ENCODE measurements around the gene DEDD. TPM values are rescaled to one million over a fixed set of nuclear protein-coding genes. Genes with fewer than 3 reads are reported as not detected.

Gene DEDD
- polyA plus RNA-seq, 1 of the 3 experiments (the other 2 are of a cell fraction) = 45.0 TPM

DNA sequence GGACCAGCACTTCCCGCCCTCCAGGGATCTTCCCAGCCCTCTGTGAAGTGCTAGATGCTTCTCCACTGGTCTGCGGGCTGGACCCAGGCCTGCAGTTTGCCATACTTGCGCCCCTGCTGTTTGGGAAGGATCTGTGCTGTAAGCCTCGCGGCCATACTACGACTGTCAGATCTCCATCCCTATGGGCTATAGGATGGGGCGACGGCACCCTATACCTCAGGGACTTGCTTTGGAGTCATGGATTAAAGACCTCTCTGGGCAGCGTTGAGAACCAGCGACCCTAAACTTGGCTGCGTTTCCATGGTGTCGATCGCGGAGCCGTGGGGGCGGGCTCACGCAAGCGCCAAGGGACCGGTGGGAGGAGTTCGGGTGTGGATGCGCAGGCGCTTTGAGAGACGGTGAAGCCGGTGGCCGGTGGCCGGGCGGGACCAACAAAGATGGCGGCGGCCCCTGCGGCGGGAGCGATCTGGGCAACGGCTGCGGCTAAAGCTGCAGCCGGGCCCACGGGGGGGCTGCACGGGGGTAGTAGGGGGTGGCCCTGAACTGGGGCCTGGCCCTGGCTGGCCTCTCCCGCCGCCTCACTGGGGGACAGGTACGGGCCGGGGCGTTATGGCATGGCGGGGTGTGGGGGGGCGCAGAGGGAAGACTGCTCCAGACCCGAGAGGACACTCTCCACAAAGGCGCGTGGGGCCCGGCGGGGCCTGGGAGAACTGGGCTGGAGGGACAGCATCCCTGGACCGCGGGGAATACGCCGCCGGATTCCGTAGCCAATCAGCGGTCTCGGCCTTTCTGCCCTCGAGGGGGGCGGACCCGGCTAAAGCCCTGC is 26.8 kb upstream of the DEDD start, which contains the start of gene USP21 (continued):
- TF ChIP-seq, protein P1, sequence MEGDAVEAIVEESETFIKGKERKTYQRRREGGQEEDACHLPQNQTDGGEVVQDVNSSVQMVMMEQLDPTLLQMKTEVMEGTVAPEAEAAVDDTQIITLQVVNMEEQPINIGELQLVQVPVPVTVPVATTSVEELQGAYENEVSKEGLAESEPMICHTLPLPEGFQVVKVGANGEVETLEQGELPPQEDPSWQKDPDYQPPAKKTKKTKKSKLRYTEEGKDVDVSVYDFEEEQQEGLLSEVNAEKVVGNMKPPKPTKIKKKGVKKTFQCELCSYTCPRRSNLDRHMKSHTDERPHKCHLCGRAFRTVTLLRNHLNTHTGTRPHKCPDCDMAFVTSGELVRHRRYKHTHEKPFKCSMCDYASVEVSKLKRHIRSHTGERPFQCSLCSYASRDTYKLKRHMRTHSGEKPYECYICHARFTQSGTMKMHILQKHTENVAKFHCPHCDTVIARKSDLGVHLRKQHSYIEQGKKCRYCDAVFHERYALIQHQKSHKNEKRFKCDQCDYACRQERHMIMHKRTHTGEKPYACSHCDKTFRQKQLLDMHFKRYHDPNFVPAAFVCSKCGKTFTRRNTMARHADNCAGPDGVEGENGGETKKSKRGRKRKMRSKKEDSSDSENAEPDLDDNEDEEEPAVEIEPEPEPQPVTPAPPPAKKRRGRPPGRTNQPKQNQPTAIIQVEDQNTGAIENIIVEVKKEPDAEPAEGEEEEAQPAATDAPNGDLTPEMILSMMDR (IDR thresholded peaks at IDR 0.05) = peak; percentile 39
- TF ChIP-seq EP300 (IDR thresholded peaks at IDR 0.05; ENCODE audit: borderline replicate concordance in 1 of 2, low read depth in 1 of 2, low read length in 1 of 2) (no peak), MXI1 (IDR thresholded peaks at IDR 0.05; ENCODE audit: low read depth, low read length) (no peak), NRF1 (IDR thresholded peaks at IDR 0.05; ENCODE audit: low read depth, low read length) (peak; percentile 99), GABPA (IDR thresholded peaks at IDR 0.05; ENCODE audit: low read depth) (no peak), POLR2AphosphoS5 (IDR thresholded peaks at IDR 0.05; ENCODE audit: low read depth, low read length) (peak; percentile 89)

DNA sequence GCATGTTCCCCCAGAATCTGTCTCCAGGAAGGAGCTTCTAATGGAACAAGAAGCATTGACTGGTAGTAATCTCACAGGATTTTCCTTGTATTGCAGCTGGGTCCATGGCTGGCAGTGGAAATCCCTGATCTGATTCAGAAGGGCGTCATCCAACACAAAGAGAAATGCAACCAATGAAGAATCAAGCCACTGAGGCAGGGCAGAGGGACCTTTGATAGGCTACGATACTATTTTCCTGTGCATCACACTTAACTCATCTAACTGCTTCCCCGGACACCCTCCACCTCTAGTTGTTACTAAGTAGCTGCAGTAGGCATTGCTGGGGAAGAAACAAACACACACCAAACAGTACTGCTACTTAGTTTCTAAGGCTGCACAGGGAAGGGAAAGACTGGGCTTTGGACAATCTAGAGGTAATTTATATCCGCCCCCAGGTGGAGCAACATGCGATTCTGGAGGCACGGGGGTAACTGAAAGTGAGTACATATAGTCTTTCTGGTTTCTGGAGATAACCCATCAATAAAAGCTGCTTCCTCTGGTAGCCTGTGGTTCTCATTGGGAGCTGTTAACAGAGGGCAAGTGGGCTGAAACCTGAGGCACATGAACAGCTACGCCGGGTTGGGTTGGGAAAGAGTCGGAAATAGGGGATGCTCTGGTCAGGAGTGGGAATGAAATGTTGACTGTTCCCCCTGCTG is 26.0 kb upstream of the DEDD start:
- H3K27me3 ChIP-seq (ENCODE audit: insufficient read depth) = no peaks in the 10 kb centered on the region
- H3K4me3 ChIP-seq (ENCODE audit: low read depth in 2 of 2, low read length in 1 of 2) = peak overlapping the region; percentile 89 to 92
- peaks cover 8% of the 10 kb centered on the region for H3F3A ChIP-seq (replicated peaks; ENCODE audit: insufficient read depth)
- 68% methylated on average over 9 of the region's 9 CpGs for WGBS (ENCODE audit: low lambda C conversion rate)
- H3K4me1 ChIP-seq (ENCODE audit: control insufficient read depth in 1 of 2, insufficient read depth in 2 of 2, low read depth in 1 of 2, low read length in 1 of 2) = peaks cover 0 to 31% of the 10 kb centered on the region in 2 experiments; a peak in 3 of 4 replicates
- H3K9ac ChIP-seq = peak overlapping the region; percentile 90
- no peaks in the 10 kb centered on the region for H3K9me3 ChIP-seq
- peaks cover 4 to 47% of the 10 kb centered on the region in 2 experiments for H3K36me3 ChIP-seq (replicated peaks in 1 of 2; ENCODE audit: control insufficient read depth in 1 of 2, insufficient read depth in 2 of 2, low read length in 1 of 2)
- no peaks in the 10 kb centered on the region for H4K20me1 ChIP-seq (ENCODE audit: insufficient read depth)
- H2AFZ ChIP-seq (ENCODE audit: low read depth) = peak overlapping the region; percentile 84
- peak overlapping the region; percentile 77 to 85 for H3K27ac ChIP-seq (ENCODE audit: low read depth in 2 of 2, low read length in 1 of 2)
- H3K4me2 ChIP-seq = peak overlapping the region; percentile 77
- POLR2A ChIA-PET = interaction anchor here (0.7 kb wide), 1 partner anchor 433 kb away, joined by 6 read pairs; no protein-coding TSS in a partner anchor
- peaks cover 33% of the 10 kb centered on the region for H3K79me2 ChIP-seq (ENCODE audit: insufficient read depth)
- no peak for DNase-seq
- TF ChIP-seq GABPA (IDR thresholded peaks at IDR 0.05; ENCODE audit: low read depth) (no peak), RAD21 (IDR thresholded peaks at IDR 0.05; ENCODE audit: low read length) (no peak), RCOR1 (IDR thresholded peaks at IDR 0.05; ENCODE audit: low read length) (no peak), FOSL2 (IDR thresholded peaks at IDR 0.05; ENCODE audit: borderline replicate concordance, low read depth) (no peak)
- TF ChIP-seq, protein P2, sequence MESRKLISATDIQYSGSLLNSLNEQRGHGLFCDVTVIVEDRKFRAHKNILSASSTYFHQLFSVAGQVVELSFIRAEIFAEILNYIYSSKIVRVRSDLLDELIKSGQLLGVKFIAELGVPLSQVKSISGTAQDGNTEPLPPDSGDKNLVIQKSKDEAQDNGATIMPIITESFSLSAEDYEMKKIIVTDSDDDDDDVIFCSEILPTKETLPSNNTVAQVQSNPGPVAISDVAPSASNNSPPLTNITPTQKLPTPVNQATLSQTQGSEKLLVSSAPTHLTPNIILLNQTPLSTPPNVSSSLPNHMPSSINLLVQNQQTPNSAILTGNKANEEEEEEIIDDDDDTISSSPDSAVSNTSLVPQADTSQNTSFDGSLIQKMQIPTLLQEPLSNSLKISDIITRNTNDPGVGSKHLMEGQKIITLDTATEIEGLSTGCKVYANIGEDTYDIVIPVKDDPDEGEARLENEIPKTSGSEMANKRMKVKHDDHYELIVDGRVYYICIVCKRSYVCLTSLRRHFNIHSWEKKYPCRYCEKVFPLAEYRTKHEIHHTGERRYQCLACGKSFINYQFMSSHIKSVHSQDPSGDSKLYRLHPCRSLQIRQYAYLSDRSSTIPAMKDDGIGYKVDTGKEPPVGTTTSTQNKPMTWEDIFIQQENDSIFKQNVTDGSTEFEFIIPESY (IDR thresholded peaks at IDR 0.05; ENCODE audit: borderline replicate concordance, low read depth) = no peak
- TF ChIP-seq, protein P3, sequence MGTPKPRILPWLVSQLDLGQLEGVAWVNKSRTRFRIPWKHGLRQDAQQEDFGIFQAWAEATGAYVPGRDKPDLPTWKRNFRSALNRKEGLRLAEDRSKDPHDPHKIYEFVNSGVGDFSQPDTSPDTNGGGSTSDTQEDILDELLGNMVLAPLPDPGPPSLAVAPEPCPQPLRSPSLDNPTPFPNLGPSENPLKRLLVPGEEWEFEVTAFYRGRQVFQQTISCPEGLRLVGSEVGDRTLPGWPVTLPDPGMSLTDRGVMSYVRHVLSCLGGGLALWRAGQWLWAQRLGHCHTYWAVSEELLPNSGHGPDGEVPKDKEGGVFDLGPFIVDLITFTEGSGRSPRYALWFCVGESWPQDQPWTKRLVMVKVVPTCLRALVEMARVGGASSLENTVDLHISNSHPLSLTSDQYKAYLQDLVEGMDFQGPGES (IDR thresholded peaks at IDR 0.05; ENCODE audit: low read depth, low read length) = no peak
- no peaks in the 10 kb centered on the region for H3K9me2 ChIP-seq
- CTCF ChIA-PET = interaction anchor here (0.6 to 1.5 kb wide), 6 partner anchors 10 to 45 kb away, joined by 3 to 5 read pairs (median 4); partner anchors contain the start of genes NIT1 and PFDN2
